Transverse colon (tissue), 4 donors: ENCODE data around the gene SLC26A5. TPM values are rescaled to one million over a fixed set of nuclear protein-coding genes. Genes with fewer than 3 reads are reported as not detected.

Experiments
- DNase-seq: peaks from one replicate; pipeline ENCODE4 v3.0.0-alpha.2; 2019
- H3K27ac ChIP-seq, 4 donors: fragments of 200-600 bp; sonication (generic); 2 replicates each; pipeline ENCODE4 v1.5.1; 2016 to 2018; ENCODE audit warnings: inconsistent platforms in 4 of 4
- H3K27me3 ChIP-seq: fragments of 200-600 bp; sonication (generic); 2 replicates; pipeline ENCODE4 v1.5.1; 2017; ENCODE audit warnings: inconsistent platforms
- H3K36me3 ChIP-seq, 4 donors: fragments of 200-600 bp; sonication (generic); 2 replicates each; pipeline ENCODE4 v1.5.1; 2017 to 2019; ENCODE audit warnings: inconsistent platforms in 4 of 4
- H3K4me1 ChIP-seq, 4 donors: fragments of 200-600 bp; sonication (generic); 2 replicates each; pipeline ENCODE4 v1.5.1; 2017 to 2020; ENCODE audit warnings: inconsistent platforms in 4 of 4
- H3K4me3 ChIP-seq, 4 donors: fragments of 200-600 bp; sonication (generic); 1 replicate in 1 of 4; 2 replicates in 3 of 4; pipeline versions ENCODE4 v1.5.1 to v1.6.1; 2017 to 2019; ENCODE audit warnings: inconsistent platforms in 4 of 4
- H3K9me3 ChIP-seq, 2 donors: fragments of 200-600 bp; sonication (generic); 2 replicates each; pipeline ENCODE4 v1.5.1; 2017 to 2019; ENCODE audit warnings: inconsistent platforms in 2 of 2
- EP300 ChIP-seq: sonication (generic); formaldehyde crosslinking; IDR thresholded peaks from one replicate; pipeline ENCODE4 v1.6.1; 2017; ENCODE audit warnings: antibody characterized with exemption, low read depth
- POLR2A ChIP-seq: fragments of 450-650 bp; IDR thresholded peaks from one replicate; pipeline ENCODE4 v1.6.1; 2016; ENCODE audit warnings: antibody characterized with exemption, mild to moderate bottlenecking, moderate library complexity
- POLR2AphosphoS5 ChIP-seq, 3 donors: sonication (generic); formaldehyde crosslinking; IDR thresholded peaks; one replicate each; pipeline ENCODE4 v1.6.1; 2016; ENCODE audit warnings: antibody characterized with exemption in 3 of 3
- WGBS, 2 donors: methylation state at CpG; one replicate each; pipeline ENCODE4 v1.1.5; 2018; ENCODE audit warnings: low coverage in 1 of 2; 5-methylcytosine and 5-hydroxymethylcytosine counted together
- in situ Hi-C, 4 donors: fragments of 200-750 bp; cut with MboI; loops; one replicate each; pipeline versions ENCODE4 v1.15.0 to v1.15.1; 2017; ENCODE audit warnings: low sequenced_read_pairs in 3 of 4, low pct_ligation_motif_present in 1 of 4, low pct_unique_long_range_greater_than_20kb in 1 of 4
- intact Hi-C: fragments of 100-400 bp; cut with DNase I; formaldehyde crosslinking; loops from one replicate; pipeline ENCODE4 v1.15.1; 2023; ENCODE audit warnings: low total_unique reads
- total RNA-seq, 4 donors: library from RNA; depleted of rRNA; stranded (reverse); fragments of >200 nt; gene quantifications; one replicate each; pipeline ENCODE4 v1.1.0, GENCODE V29; 2016
- TF ChIP-seq, protein P1 (sequence below), 5 experiments: fragments of 200-600 bp in 3 of 5; fragments of 450-650 bp in 2 of 5; sonication (generic) in 3 of 5; IDR thresholded peaks; 1 replicate in 2 of 5; 2 replicates in 3 of 5; pipeline ENCODE4 v1.5.1; 2016 to 2017; ENCODE audit warnings: antibody characterized with exemption in 5 of 5, inconsistent platforms in 3 of 5, mild to moderate bottlenecking in 2 of 5, moderate library complexity in 1 of 5

Gene SLC26A5
- total RNA-seq, 4 donors from 2014 or later: 0.27 to 6.0 (median 0.32) TPM; not detected in 1

DNA sequence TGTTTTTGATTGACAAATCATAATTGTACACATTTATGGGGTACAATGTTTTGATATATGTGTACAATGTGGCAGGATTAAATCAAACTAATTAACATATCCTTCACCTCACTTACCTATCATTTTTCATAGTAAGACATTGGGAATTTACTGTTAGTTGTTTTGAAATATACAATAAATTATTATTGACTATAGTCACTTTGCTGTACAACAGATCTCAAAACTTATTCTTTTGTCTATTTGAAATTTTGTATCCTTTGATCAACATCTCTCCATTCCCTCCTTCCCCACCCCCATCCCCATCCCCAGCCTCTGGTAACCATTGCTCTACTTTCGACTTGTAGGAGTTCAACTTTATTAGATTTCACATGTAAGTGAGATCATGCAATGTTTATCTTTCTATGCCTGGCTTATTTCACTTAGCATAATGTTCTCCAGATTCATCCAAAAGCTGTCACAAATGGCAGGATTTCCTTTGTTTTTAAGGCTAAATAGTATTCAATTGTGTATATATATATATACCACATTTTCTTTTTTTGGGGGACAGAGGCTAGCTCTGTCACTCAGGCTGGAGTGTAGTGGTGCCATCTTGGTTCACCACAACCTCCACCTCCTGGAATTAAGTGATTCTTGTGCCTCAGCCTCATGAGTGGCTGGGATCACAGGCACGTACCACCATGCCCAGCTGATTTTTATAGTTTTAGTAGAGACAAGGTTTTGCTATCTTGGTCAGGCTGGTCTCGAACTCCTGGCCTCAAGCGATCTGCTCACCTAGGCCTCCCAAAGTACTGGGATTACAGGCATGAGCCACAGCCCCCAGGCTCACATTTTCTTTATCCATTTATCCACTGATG lies 23.3 kb upstream of the SLC26A5 start:
- Histone ChIP-seq H3K27me3 (peaks cover 10% of the 10 kb centered on the region), H3K9me3 (no peaks in the 10 kb centered on the region), H3K27ac (no peak overlapping the region), H3K4me3 (no peak overlapping the region), H3K4me1 (no peaks in the 10 kb centered on the region), H3K36me3 (no peaks in the 10 kb centered on the region)
- intact Hi-C loops (no loop called here), in situ Hi-C loops (no loop called here)
- 60 to 74% methylated on average over 2 to 4 of the region's 4 CpGs for WGBS, 2 donors
- TF ChIP-seq POLR2A (no peak), EP300 (no peak), POLR2AphosphoS5 (IDR thresholded peaks at IDR 0.05) (no peak)
- TF ChIP-seq, protein P1, sequence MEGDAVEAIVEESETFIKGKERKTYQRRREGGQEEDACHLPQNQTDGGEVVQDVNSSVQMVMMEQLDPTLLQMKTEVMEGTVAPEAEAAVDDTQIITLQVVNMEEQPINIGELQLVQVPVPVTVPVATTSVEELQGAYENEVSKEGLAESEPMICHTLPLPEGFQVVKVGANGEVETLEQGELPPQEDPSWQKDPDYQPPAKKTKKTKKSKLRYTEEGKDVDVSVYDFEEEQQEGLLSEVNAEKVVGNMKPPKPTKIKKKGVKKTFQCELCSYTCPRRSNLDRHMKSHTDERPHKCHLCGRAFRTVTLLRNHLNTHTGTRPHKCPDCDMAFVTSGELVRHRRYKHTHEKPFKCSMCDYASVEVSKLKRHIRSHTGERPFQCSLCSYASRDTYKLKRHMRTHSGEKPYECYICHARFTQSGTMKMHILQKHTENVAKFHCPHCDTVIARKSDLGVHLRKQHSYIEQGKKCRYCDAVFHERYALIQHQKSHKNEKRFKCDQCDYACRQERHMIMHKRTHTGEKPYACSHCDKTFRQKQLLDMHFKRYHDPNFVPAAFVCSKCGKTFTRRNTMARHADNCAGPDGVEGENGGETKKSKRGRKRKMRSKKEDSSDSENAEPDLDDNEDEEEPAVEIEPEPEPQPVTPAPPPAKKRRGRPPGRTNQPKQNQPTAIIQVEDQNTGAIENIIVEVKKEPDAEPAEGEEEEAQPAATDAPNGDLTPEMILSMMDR (IDR thresholded peaks at IDR 0.05): no peak
- no peak for DNase-seq

DNA sequence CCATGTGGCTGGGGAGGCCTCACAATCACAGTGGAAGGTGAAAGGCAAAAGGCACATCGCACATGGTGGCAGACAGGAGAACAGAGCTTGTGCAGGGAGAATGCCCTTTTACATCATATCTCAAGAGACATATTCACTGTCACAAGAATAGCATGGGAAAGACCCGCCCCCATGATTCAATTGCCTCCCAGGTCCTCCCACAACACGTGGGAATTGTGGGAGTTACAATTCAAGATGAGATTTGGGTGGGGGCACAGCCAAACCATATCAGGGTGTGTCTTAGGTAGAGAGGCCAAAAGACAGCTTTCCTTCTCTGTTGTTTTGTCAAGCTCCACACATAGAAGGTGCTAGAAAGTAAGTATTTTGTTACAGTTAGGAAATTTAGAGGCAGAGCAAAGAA lies 20.8 kb upstream of the SLC26A5 start:
- 50 to 71% methylated on average over 1 to 3 of the region's 3 CpGs for WGBS, 2 donors
- intact Hi-C loops (no loop called here), in situ Hi-C loops (no loop called here)
- peaks cover 7% of the 10 kb centered on the region for H3K27me3 ChIP-seq
- DNase-seq: no peak
- no peak overlapping the region for H3K27ac ChIP-seq
- TF ChIP-seq POLR2A: no peak
- TF ChIP-seq EP300: no peak
- TF ChIP-seq, protein P1 (IDR thresholded peaks at IDR 0.05): no peak
- no peak for TF ChIP-seq POLR2AphosphoS5 (IDR thresholded peaks at IDR 0.05)
- no peaks in the 10 kb centered on the region for H3K4me1 ChIP-seq
- H3K4me3 ChIP-seq: no peak overlapping the region
- no peaks in the 10 kb centered on the region for H3K36me3 ChIP-seq
- H3K9me3 ChIP-seq: no peaks in the 10 kb centered on the region

- Histone ChIP-seq H3K4me1 (no peaks in the 10 kb centered on the region), H3K9me3 (no peaks in the 10 kb centered on the region), H3K27ac (no peak overlapping the region), H3K27me3 (no peaks in the 10 kb centered on the region), H3K36me3 (no peaks in the 10 kb centered on the region), H3K4me3 (no peak overlapping the region)
- no peak for DNase-seq
- in situ Hi-C loops: no loop called here
- intact Hi-C loops: no loop called here
- whole genome bisulfite sequencing, 2 donors: 63% methylated on average over 7 of the region's 7 CpGs; no CpG with 5 or more reads in 1 of the 2 donors
- TF ChIP-seq EP300 (no peak), POLR2A (no peak), POLR2AphosphoS5 (IDR thresholded peaks at IDR 0.05) (no peak)
- TF ChIP-seq, protein P1 (IDR thresholded peaks at IDR 0.05): no peak
Observed at GRCh38 chr7:103462358-103462757, 16.4 kb upstream of the SLC26A5 start.

DNA sequence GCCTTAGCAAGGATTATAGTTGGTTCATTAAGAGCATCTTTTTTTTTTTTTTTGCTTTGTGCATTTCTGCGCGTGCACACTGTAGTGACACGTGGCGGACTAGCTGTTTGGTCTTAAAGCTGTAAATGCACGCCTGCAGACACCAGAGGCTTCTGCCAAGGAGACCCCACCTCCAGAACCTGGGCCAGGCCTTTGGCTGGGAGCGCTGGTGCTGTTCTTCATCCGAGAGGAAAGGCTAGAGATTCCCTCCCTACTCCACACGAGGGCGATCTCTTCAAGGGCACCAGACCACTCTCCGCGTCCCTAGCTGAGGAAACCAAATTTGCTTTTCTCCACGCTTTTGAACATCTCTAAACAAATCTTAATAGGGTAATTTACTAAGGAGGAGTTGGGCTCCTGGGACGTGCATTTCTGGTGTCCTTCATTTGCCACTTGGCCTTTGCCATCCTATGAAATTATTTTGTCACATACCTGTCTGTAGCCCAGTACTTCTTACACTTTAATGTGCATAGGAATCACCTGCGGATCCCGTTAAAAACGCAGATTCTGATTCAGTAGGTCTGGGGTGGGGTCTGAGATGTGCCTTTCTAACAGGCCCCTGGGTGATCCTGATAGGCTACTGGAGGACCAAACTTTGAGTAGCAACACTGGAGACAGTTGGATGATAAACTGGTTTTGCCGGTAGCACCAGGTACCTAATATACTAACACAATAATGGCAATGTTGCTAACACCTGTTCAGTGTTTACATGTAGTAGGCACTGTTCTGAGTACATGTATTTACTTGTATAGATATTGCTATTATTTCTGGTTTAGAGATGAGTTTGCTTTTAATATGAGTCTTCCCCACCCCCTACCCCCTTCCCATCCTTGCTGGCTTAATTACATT lies 1.3 kb upstream of the SLC26A5 start:
- Histone ChIP-seq H3K9me3 (no peaks in the 10 kb centered on the region), H3K4me1 (peaks cover 0 to 17% (median 8%) of the 10 kb centered on the region in 4 donors), H3K36me3 (no peaks in the 10 kb centered on the region), H3K4me3 (no peak overlapping the region), H3K27me3 (peaks cover 52% of the 10 kb centered on the region), H3K27ac (no peak overlapping the region)
- TF ChIP-seq, protein P1 (IDR thresholded peaks at IDR 0.05): peak; percentile 19 to 52 (median 44)
- no peak for TF ChIP-seq POLR2AphosphoS5 (IDR thresholded peaks at IDR 0.05)
- peak; percentile 35 for DNase-seq
- in situ Hi-C loops (no loop called here), intact Hi-C loops (no loop called here)
- 4 to 12% methylated on average over 4 to 17 of the region's 17 CpGs for WGBS, 2 donors
